ENCODE results near the gene AURKB. TPM values are rescaled to one million over a fixed set of nuclear protein-coding genes. Genes with fewer than 3 reads are reported as not detected.

The AURKB gene
- total and polyA plus RNA-seq, 2 of the 13 experiments (the other 11 are each of a cell fraction or from before 2014, with no cell fraction given) = 29.5 to 75.3 TPM

DNA sequence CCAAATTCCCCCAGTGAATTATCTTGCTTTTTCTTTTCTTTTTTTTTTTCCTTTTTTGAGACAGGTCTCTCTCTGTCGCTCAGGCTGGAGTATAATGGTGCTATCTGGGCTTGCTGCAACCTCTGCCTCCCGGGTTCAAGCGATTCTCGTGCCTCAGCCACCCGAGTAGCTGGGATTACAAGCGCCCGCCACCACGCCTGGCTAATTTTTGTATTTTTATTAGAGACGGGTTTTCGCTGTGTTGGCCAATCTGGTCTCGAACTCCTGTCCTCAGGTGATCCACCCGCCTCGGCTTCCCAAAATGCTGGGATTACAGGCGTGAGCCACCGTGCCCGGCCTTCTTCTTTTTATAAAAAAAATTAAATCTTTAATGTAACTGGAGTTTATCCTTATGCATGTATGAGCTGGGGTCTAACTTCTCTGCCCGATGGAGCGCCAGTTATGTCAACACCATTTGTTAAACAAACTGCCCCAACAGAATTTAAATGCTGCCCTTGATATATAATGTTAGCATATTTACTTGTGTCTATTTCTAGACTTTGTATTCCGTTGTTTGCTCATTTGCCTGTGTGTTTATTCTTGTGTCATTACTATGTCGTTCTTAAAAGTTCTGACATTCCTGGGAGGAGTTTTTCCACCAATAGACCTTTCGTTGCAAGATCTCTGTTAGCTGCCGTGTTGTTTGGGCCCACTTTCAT, 535 bp upstream of the AURKB start (continued):
- TF ChIP-seq, protein P1, sequence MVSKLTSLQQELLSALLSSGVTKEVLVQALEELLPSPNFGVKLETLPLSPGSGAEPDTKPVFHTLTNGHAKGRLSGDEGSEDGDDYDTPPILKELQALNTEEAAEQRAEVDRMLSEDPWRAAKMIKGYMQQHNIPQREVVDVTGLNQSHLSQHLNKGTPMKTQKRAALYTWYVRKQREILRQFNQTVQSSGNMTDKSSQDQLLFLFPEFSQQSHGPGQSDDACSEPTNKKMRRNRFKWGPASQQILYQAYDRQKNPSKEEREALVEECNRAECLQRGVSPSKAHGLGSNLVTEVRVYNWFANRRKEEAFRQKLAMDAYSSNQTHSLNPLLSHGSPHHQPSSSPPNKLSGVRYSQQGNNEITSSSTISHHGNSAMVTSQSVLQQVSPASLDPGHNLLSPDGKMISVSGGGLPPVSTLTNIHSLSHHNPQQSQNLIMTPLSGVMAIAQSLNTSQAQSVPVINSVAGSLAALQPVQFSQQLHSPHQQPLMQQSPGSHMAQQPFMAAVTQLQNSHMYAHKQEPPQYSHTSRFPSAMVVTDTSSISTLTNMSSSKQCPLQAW (CRISPR knock-in tag; IDR thresholded peaks at IDR 0.05) = no peak
- TF ChIP-seq ATF7 (IDR thresholded peaks at IDR 0.05) (peak; percentile 65), ATF7 (CRISPR knock-in tag; IDR thresholded peaks at IDR 0.05) (no peak), ZNF674 (CRISPR knock-in tag; IDR thresholded peaks at IDR 0.05; ENCODE audit: low read depth) (no peak), ZNF441 (CRISPR knock-in tag; IDR thresholded peaks at IDR 0.05; ENCODE audit: borderline replicate concordance) (no peak), FOXC1 (CRISPR knock-in tag; IDR thresholded peaks at IDR 0.05; ENCODE audit: borderline replicate concordance) (no peak), RBAK (CRISPR knock-in tag; IDR thresholded peaks at IDR 0.05) (no peak), EZH2 (conservative IDR thresholded peaks at IDR 0.05; ENCODE audit: low read depth, low read length) (no peak), SNRNP70 (IDR thresholded peaks at IDR 0.05; ENCODE audit: low read depth, low read length) (no peak), ZNF652 (CRISPR knock-in tag; IDR thresholded peaks at IDR 0.05; ENCODE audit: borderline replicate concordance, low read depth) (no peak), ZNF343 (CRISPR knock-in tag; IDR thresholded peaks at IDR 0.05) (no peak), ZNF138 (CRISPR knock-in tag; IDR thresholded peaks at IDR 0.05; ENCODE audit: low read depth) (no peak)
- TF ChIP-seq, protein P2, sequence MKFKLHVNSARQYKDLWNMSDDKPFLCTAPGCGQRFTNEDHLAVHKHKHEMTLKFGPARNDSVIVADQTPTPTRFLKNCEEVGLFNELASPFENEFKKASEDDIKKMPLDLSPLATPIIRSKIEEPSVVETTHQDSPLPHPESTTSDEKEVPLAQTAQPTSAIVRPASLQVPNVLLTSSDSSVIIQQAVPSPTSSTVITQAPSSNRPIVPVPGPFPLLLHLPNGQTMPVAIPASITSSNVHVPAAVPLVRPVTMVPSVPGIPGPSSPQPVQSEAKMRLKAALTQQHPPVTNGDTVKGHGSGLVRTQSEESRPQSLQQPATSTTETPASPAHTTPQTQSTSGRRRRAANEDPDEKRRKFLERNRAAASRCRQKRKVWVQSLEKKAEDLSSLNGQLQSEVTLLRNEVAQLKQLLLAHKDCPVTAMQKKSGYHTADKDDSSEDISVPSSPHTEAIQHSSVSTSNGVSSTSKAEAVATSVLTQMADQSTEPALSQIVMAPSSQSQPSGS (CRISPR knock-in tag; IDR thresholded peaks at IDR 0.05) = no peak
- TF ChIP-seq, protein P3, sequence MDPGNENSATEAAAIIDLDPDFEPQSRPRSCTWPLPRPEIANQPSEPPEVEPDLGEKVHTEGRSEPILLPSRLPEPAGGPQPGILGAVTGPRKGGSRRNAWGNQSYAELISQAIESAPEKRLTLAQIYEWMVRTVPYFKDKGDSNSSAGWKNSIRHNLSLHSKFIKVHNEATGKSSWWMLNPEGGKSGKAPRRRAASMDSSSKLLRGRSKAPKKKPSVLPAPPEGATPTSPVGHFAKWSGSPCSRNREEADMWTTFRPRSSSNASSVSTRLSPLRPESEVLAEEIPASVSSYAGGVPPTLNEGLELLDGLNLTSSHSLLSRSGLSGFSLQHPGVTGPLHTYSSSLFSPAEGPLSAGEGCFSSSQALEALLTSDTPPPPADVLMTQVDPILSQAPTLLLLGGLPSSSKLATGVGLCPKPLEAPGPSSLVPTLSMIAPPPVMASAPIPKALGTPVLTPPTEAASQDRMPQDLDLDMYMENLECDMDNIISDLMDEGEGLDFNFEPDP (CRISPR knock-in tag; conservative IDR thresholded peaks at IDR 0.05) = no peak
- TF ChIP-seq, protein P4, sequence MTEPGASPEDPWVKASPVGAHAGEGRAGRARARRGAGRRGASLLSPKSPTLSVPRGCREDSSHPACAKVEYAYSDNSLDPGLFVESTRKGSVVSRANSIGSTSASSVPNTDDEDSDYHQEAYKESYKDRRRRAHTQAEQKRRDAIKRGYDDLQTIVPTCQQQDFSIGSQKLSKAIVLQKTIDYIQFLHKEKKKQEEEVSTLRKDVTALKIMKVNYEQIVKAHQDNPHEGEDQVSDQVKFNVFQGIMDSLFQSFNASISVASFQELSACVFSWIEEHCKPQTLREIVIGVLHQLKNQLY (CRISPR knock-in tag; IDR thresholded peaks at IDR 0.05) = no peak
- TF ChIP-seq, protein P5, sequence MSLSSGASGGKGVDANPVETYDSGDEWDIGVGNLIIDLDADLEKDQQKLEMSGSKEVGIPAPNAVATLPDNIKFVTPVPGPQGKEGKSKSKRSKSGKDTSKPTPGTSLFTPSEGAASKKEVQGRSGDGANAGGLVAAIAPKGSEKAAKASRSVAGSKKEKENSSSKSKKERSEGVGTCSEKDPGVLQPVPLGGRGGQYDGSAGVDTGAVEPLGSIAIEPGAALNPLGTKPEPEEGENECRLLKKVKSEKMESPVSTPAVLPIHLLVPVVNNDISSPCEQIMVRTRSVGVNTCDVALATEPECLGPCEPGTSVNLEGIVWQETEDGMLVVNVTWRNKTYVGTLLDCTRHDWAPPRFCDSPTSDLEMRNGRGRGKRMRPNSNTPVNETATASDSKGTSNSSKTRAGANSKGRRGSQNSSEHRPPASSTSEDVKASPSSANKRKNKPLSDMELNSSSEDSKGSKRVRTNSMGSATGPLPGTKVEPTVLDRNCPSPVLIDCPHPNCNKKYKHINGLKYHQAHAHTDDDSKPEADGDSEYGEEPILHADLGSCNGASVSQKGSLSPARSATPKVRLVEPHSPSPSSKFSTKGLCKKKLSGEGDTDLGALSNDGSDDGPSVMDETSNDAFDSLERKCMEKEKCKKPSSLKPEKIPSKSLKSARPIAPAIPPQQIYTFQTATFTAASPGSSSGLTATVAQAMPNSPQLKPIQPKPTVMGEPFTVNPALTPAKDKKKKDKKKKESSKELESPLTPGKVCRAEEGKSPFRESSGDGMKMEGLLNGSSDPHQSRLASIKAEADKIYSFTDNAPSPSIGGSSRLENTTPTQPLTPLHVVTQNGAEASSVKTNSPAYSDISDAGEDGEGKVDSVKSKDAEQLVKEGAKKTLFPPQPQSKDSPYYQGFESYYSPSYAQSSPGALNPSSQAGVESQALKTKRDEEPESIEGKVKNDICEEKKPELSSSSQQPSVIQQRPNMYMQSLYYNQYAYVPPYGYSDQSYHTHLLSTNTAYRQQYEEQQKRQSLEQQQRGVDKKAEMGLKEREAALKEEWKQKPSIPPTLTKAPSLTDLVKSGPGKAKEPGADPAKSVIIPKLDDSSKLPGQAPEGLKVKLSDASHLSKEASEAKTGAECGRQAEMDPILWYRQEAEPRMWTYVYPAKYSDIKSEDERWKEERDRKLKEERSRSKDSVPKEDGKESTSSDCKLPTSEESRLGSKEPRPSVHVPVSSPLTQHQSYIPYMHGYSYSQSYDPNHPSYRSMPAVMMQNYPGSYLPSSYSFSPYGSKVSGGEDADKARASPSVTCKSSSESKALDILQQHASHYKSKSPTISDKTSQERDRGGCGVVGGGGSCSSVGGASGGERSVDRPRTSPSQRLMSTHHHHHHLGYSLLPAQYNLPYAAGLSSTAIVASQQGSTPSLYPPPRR (CRISPR knock-in tag; IDR thresholded peaks at IDR 0.05; ENCODE audit: borderline replicate concordance) = peak; percentile 72; the same call in 1 of the 2 replicates
- TF ChIP-seq, protein P6, sequence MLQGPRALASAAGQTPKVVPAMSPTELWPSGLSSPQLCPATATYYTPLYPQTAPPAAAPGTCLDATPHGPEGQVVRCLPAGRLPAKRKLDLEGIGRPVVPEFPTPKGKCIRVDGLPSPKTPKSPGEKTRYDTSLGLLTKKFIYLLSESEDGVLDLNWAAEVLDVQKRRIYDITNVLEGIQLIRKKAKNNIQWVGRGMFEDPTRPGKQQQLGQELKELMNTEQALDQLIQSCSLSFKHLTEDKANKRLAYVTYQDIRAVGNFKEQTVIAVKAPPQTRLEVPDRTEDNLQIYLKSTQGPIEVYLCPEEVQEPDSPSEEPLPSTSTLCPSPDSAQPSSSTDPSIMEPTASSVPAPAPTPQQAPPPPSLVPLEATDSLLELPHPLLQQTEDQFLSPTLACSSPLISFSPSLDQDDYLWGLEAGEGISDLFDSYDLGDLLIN (CRISPR knock-in tag; IDR thresholded peaks at IDR 0.05; ENCODE audit: borderline replicate concordance) = no peak

All from HepG2 (cell line).